Breast epithelium (tissue), 4 donors: ENCODE data around the gene ASAH2. TPM values are rescaled to one million over a fixed set of nuclear protein-coding genes. Genes with fewer than 3 reads are reported as not detected.

Source experiments
- DNase-seq, 2 donors: peaks; one replicate each; pipeline ENCODE4 v3.0.0-alpha.2; 2019; ENCODE audit warnings: low spot score in 2 of 2
- H3K27ac ChIP-seq, 2 donors: fragments of 200-600 bp; sonication (generic) in 1 of 2; one replicate each; pipeline ENCODE4 v1.5.1; 2016 to 2019; ENCODE audit warnings: mild to moderate bottlenecking in 1 of 2
- H3K27me3 ChIP-seq, 2 donors: fragments of 200-600 bp; sonication (generic) in 1 of 2; one replicate each; pipeline versions ENCODE4 v1.5.1 to v1.6.0; 2017 to 2019; ENCODE audit warnings: control low read depth in 1 of 2, mild to moderate bottlenecking in 1 of 2
- H3K36me3 ChIP-seq: fragments of 200-600 bp; one replicate; pipeline ENCODE4 v1.5.1; 2019
- H3K4me1 ChIP-seq, 2 donors: fragments of 200-600 bp; sonication (generic); one replicate each; pipeline ENCODE4 v1.5.1; 2016 to 2019; ENCODE audit warnings: control low read depth in 1 of 2
- H3K4me3 ChIP-seq, 3 donors: fragments of 200-600 bp; sonication (generic); 1 replicate in 2 of 3; 2 replicates in 1 of 3; pipeline ENCODE4 v1.5.1; 2016 to 2019; ENCODE audit warnings: mild to moderate bottlenecking in 3 of 3, moderate library complexity in 2 of 3
- H3K9me3 ChIP-seq, 2 donors: fragments of 200-600 bp; sonication (generic) in 1 of 2; one replicate each; pipeline ENCODE4 v1.5.1; 2016 to 2019; ENCODE audit warnings: control low read depth in 1 of 2
- POLR2A ChIP-seq: fragments of 450-650 bp; IDR thresholded peaks from one replicate; pipeline ENCODE4 v1.6.1; 2016; ENCODE audit warnings: antibody characterized with exemption, mild to moderate bottlenecking, moderate library complexity
- POLR2AphosphoS5 ChIP-seq, 3 donors: sonication (generic); formaldehyde crosslinking; IDR thresholded peaks; one replicate each; pipeline ENCODE4 v1.6.1; 2017; ENCODE audit warnings: antibody characterized with exemption in 3 of 3
- intact Hi-C: fragments of 100-400 bp; cut with DNase I; formaldehyde crosslinking; loops from one replicate; pipeline ENCODE4 v1.15.1; 2023; ENCODE audit warnings: low total_unique reads
- total RNA-seq, 3 donors: library from RNA; depleted of rRNA; stranded (reverse); fragments of >200 nt; gene quantifications; one replicate each; pipeline ENCODE4 v1.1.0, GENCODE V29; 2016
- TF ChIP-seq, protein P1 (sequence below), 3 donors: fragments of 450-650 bp; IDR thresholded peaks; one replicate each; pipeline ENCODE4 v1.5.1; 2016 to 2017; ENCODE audit warnings: antibody characterized with exemption in 3 of 3, mild to moderate bottlenecking in 3 of 3, moderate library complexity in 3 of 3

ASAH2 gene
- under 1 TPM; 0.32 to 0.59 (median 0.33) TPM for total RNA-seq

DNA sequence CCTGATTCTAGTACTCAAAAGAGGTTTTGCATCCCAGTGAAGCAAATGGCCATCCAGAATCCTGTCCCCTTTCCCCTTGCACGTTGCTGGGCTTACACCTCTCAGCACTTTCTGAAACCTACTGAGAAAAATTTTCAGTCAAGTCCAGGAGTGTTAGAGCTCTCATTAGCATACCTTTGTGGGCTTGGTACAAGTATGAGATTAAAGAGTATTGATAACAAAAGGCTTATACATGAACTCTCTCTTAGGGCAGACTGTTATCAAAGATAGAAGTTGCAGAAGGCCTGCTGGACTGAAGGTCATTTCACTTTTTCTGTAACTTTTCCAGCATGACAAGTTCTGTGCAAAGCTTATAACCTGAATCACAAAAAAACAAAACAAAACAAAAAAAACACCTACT lies at the start of gene ASAH2:
TSS of gene ASAH2 (minus strand) at position 123 of the 400 bp plus-strand sequence. CDS start 2,906 bp downstream, outside the sequence.
- Histone ChIP-seq H3K4me3 (no peak within 1 kb of the TSS), H3K9me3 (no peaks in the 10 kb centered on the region), H3K27me3 (no peaks in the 10 kb centered on the region), H3K36me3 (no peaks in the 10 kb centered on the region), H3K27ac (no peak within 1 kb of the TSS), H3K4me1 (no peaks in the 10 kb centered on the region)
- TF ChIP-seq POLR2A (no peak), POLR2AphosphoS5 (IDR thresholded peaks at IDR 0.05) (no peak)
- TF ChIP-seq, protein P1, sequence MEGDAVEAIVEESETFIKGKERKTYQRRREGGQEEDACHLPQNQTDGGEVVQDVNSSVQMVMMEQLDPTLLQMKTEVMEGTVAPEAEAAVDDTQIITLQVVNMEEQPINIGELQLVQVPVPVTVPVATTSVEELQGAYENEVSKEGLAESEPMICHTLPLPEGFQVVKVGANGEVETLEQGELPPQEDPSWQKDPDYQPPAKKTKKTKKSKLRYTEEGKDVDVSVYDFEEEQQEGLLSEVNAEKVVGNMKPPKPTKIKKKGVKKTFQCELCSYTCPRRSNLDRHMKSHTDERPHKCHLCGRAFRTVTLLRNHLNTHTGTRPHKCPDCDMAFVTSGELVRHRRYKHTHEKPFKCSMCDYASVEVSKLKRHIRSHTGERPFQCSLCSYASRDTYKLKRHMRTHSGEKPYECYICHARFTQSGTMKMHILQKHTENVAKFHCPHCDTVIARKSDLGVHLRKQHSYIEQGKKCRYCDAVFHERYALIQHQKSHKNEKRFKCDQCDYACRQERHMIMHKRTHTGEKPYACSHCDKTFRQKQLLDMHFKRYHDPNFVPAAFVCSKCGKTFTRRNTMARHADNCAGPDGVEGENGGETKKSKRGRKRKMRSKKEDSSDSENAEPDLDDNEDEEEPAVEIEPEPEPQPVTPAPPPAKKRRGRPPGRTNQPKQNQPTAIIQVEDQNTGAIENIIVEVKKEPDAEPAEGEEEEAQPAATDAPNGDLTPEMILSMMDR (IDR thresholded peaks at IDR 0.05): no peak
- intact Hi-C loops: no loop called here
- no peak for DNase-seq

DNA sequence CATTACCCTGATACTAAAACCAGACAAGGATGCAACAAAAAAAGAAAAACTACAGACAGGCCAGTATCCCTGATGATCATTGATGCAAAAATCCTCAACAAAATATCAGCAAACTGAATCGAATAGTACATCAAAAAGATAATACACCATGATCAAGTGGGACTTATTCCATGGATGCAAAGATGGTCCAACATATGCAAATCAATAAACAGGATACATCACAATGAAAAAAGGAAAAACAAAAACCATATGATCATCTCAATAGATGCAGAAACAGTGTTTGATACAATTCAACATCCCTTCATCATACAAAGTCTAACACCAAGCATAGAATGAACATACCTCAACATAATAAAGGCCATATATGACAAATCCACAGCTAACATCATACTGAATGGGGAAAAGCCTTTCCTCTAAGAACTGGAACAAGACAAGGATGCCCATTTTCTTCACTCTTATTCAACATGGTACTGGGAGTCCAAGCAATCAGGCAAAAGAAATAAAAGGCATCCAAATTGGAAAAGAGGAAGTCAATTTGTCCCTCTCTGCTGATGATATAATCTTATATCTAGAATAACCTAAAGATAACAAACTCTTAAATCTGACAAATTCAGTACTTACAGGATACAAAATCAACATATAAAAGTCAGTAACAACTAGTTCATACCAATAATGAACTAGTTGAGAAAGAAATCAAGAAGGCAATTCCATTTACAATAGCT lies 48.8 kb upstream of the ASAH2 start:
- H3K4me3 ChIP-seq: no peak overlapping the region
- intact Hi-C loops: no loop called here
- peaks cover 4 to 5% of the 10 kb centered on the region in 2 donors for H3K9me3 ChIP-seq
- H3K36me3 ChIP-seq: no peaks in the 10 kb centered on the region
- DNase-seq: no peak
- no peaks in the 10 kb centered on the region for H3K27me3 ChIP-seq
- H3K27ac ChIP-seq: no peak overlapping the region
- no peaks in the 10 kb centered on the region for H3K4me1 ChIP-seq
- TF ChIP-seq POLR2AphosphoS5 (IDR thresholded peaks at IDR 0.05) (no peak), POLR2A (no peak)
- TF ChIP-seq, protein P1 (IDR thresholded peaks at IDR 0.05): no peak

- peaks cover 4 to 5% of the 10 kb centered on the region in 2 donors for H3K9me3 ChIP-seq
- no peak overlapping the region for H3K4me3 ChIP-seq
- no peak for DNase-seq
- no peaks in the 10 kb centered on the region for H3K27me3 ChIP-seq
- TF ChIP-seq, protein P1 (IDR thresholded peaks at IDR 0.05): no peak
- no peak for TF ChIP-seq POLR2A
- TF ChIP-seq POLR2AphosphoS5 (IDR thresholded peaks at IDR 0.05): no peak
- H3K36me3 ChIP-seq: no peaks in the 10 kb centered on the region
- H3K27ac ChIP-seq: no peak overlapping the region
- no peaks in the 10 kb centered on the region for H3K4me1 ChIP-seq
- intact Hi-C loops: no loop called here
Observed at GRCh38 chr10:50295367-50295766, 44.1 kb upstream of the ASAH2 start.

DNA sequence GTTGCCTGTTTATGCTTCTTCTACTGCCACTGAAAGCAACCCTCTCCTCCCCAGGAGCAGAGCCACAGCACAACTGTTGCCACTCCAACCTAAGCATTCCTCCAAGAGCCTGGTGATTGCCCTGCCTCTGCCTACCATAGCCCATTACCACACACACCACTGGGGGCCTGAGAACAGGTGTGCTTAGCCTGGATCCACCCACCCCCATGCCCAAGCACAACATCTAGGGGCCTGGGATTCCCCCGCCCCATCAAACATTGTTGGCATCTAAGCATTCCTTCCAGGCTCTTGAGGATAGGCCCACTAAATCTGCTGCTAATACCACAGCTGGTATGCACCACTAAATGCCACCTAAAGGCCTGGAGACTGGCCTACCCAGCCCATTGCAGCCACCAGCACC lies 43.3 kb upstream of the ASAH2 start:
- Histone ChIP-seq H3K4me3 (no peak overlapping the region), H3K27me3 (no peaks in the 10 kb centered on the region), H3K9me3 (peaks cover under 1 to 4% of the 10 kb centered on the region in 2 donors), H3K36me3 (no peaks in the 10 kb centered on the region), H3K4me1 (no peaks in the 10 kb centered on the region), H3K27ac (no peak overlapping the region)
- intact Hi-C loops: no loop called here
- DNase-seq: no peak
- TF ChIP-seq POLR2A (no peak), POLR2AphosphoS5 (IDR thresholded peaks at IDR 0.05) (no peak)
- TF ChIP-seq, protein P1 (IDR thresholded peaks at IDR 0.05): no peak

DNA sequence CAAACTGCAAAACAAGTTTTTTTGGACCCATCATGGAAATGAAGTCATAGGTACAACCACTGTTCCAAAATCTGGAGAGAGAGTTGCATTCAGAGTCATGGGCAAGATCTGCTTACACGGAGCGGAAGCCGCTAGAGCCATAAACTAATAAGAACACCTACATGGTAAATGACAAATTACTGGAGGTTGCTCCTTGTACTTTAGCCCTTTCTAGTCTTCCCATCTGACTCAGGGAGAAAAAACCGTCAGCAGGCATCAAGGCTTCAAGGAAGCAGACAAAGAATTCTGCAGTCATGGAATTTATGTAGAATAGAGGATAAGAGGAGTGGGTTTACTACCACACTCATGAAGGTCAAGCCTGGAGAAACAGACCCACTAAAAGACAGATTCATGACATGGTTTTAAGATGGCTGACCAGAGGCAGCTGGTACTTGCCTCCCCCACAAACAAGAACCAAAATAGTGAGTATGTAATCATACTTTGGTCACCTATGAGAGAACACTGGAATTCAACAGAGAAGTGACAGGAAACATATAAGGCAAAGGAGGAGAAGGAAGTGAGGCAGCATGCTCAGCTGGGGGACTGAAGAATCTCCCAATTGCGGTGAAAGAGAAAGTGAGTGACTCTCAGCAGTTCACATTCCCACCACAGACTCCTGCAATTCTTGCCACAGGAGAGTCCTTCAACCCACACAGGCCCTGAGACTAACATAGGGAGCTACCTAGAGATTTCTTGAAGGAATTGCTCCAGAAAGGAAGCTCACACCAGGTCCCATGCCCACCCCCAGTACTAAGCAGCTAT lies 42.4 kb upstream of the ASAH2 start:
- Histone ChIP-seq H3K36me3 (no peaks in the 10 kb centered on the region), H3K4me3 (no peak overlapping the region), H3K9me3 (peaks cover 0 to 4% of the 10 kb centered on the region in 2 donors), H3K27ac (no peak overlapping the region), H3K4me1 (no peaks in the 10 kb centered on the region), H3K27me3 (no peaks in the 10 kb centered on the region)
- DNase-seq: no peak
- TF ChIP-seq, protein P1 (IDR thresholded peaks at IDR 0.05): no peak
- TF ChIP-seq POLR2A (no peak), POLR2AphosphoS5 (IDR thresholded peaks at IDR 0.05) (no peak)
- intact Hi-C loops: no loop called here
